Neural progenitor cell (in vitro differentiated cells): ENCODE measurements around the gene FSTL5.

Experiments
- EZH2 ChIP-seq: fragments of 200-600 bp; sonication (generic); IDR thresholded peaks from 2 replicates; pipeline ENCODE4 v1.6.1; 2017; ENCODE audit warnings: antibody characterized with exemption, mild to moderate bottlenecking, moderate library complexity
- EZH2phosphoT487 ChIP-seq: fragments of 200-600 bp; sonication (generic); IDR thresholded peaks from 2 replicates; pipeline ENCODE4 v1.6.1; 2017; ENCODE audit warnings: antibody characterized with exemption
- TF ChIP-seq, protein P1 (sequence below): fragments of 200-600 bp; sonication (generic); IDR thresholded peaks from 2 replicates; pipeline ENCODE4 v1.5.1; 2017; ENCODE audit warnings: antibody characterized with exemption, mild to moderate bottlenecking

- TF ChIP-seq EZH2 (no peak), EZH2phosphoT487 (no peak)
- TF ChIP-seq, protein P1, sequence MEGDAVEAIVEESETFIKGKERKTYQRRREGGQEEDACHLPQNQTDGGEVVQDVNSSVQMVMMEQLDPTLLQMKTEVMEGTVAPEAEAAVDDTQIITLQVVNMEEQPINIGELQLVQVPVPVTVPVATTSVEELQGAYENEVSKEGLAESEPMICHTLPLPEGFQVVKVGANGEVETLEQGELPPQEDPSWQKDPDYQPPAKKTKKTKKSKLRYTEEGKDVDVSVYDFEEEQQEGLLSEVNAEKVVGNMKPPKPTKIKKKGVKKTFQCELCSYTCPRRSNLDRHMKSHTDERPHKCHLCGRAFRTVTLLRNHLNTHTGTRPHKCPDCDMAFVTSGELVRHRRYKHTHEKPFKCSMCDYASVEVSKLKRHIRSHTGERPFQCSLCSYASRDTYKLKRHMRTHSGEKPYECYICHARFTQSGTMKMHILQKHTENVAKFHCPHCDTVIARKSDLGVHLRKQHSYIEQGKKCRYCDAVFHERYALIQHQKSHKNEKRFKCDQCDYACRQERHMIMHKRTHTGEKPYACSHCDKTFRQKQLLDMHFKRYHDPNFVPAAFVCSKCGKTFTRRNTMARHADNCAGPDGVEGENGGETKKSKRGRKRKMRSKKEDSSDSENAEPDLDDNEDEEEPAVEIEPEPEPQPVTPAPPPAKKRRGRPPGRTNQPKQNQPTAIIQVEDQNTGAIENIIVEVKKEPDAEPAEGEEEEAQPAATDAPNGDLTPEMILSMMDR = no peak
Observed at GRCh38 chr4:161555689-161556660, 607.8 kb downstream of the FSTL5 start.
